Astrocyte (in vitro differentiated cells and primary cell): Measurements from ENCODE around the gene PRKG1.

Experiments used
- EZH2 ChIP-seq: IDR thresholded peaks from 2 replicates; pipeline ENCODE4 v1.6.1; 2012; ENCODE audit warnings: mild to moderate bottlenecking, low read length, inconsistent platforms; ENCODE audit not compliant: insufficient read depth
- TF ChIP-seq, protein P1 (sequence below): IDR thresholded peaks from 2 replicates; pipeline ENCODE4 v1.5.1; 2011; ENCODE audit warnings: low read depth, mild to moderate bottlenecking, inconsistent platforms, low read length, moderate library complexity; ENCODE audit not compliant: insufficient read depth

GRCh38 chr10:52318822-52319464 is 1244.7 kb downstream of the PRKG1 start:
- TF ChIP-seq, protein P1, sequence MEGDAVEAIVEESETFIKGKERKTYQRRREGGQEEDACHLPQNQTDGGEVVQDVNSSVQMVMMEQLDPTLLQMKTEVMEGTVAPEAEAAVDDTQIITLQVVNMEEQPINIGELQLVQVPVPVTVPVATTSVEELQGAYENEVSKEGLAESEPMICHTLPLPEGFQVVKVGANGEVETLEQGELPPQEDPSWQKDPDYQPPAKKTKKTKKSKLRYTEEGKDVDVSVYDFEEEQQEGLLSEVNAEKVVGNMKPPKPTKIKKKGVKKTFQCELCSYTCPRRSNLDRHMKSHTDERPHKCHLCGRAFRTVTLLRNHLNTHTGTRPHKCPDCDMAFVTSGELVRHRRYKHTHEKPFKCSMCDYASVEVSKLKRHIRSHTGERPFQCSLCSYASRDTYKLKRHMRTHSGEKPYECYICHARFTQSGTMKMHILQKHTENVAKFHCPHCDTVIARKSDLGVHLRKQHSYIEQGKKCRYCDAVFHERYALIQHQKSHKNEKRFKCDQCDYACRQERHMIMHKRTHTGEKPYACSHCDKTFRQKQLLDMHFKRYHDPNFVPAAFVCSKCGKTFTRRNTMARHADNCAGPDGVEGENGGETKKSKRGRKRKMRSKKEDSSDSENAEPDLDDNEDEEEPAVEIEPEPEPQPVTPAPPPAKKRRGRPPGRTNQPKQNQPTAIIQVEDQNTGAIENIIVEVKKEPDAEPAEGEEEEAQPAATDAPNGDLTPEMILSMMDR, result no peak
- TF ChIP-seq EZH2, result no peak
